ENCODE measurements around the gene MYZAP. TPM values are rescaled to one million over a fixed set of nuclear protein-coding genes. Genes with fewer than 3 reads are reported as not detected.

The MYZAP gene
- total RNA-seq, 1 experiment from 2014 or later: 0.63 TPM

DNA sequence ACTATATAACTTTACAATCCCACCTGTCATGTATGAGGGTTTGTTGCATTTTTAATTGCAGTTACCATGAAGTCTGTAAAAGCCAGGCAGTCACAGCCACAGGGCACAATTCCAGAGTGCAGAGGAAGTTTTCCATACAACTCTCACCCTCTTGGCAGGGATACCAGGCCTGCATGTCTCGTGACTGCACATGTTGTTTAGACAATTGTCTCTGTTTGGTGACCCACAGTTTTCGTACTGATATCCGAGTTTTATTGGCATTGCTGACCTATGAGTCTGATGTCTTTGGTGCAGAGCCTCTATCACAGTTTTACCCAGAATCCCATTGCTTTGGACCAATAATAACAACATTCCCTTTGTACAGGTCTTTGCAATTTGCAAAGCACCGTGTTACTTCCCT, 24.9 kb upstream of the MYZAP start:
- Histone ChIP-seq H3T11ph (ENCODE audit: low read length) (no peak overlapping the region), H2AK5ac (ENCODE audit: insufficient read length, low read length) (no peak overlapping the region), H2BK15ac (ENCODE audit: low read depth, low read length) (no peak overlapping the region), H3K79me2 (ENCODE audit: insufficient read depth, low read length) (no peaks in the 10 kb centered on the region), H3K9me3 (ENCODE audit: control insufficient read depth, low read depth, low read length) (no peaks in the 10 kb centered on the region), H4K20me1 (ENCODE audit: control insufficient read depth, insufficient read depth, insufficient read length) (no peaks in the 10 kb centered on the region), H3K56ac (ENCODE audit: insufficient read length, low read depth, low read length) (no peak overlapping the region), H3K23me2 (ENCODE audit: insufficient read length, low read depth, low read length, poor library complexity, severe bottlenecking) (no peaks in the 10 kb centered on the region), H3K4me2 (ENCODE audit: insufficient read depth, insufficient read length, low read length) (no peak overlapping the region), H3K9ac (ENCODE audit: extremely low read depth, insufficient read length, low read length) (no peak overlapping the region), H2BK5ac (ENCODE audit: insufficient read length, low read length) (no peak overlapping the region), H3K18ac (ENCODE audit: insufficient read length, low read depth, low read length) (no peak overlapping the region), H3K27me3 (ENCODE audit: insufficient read depth, low read length) (no peaks in the 10 kb centered on the region), H3K79me1 (ENCODE audit: insufficient read depth, low read depth, low read length, poor library complexity, severe bottlenecking) (no peaks in the 10 kb centered on the region), H3K27ac (ENCODE audit: insufficient read length, low read depth, low read length) (no peak overlapping the region), H2BK120ac (ENCODE audit: low read depth, low read length, poor library complexity, severe bottlenecking) (no peak overlapping the region), H4K5ac (ENCODE audit: insufficient read length, low read depth, low read length) (no peak overlapping the region), H4K91ac (ENCODE audit: insufficient read length, low read depth, low read length) (no peak overlapping the region), H3K4ac (ENCODE audit: low read depth, low read length) (no peak overlapping the region), H2AFZ (ENCODE audit: low read length) (no peak overlapping the region), H3K4me1 (ENCODE audit: insufficient read depth, low read length) (no peaks in the 10 kb centered on the region), H2BK20ac (ENCODE audit: low read depth, low read length, poor library complexity, severe bottlenecking) (no peak overlapping the region), H3K14ac (ENCODE audit: insufficient read depth, low read length) (no peak overlapping the region), H2BK12ac (ENCODE audit: insufficient read length, low read depth, low read length) (no peak overlapping the region), H4K8ac (replicated peaks; ENCODE audit: insufficient read length, low read depth, low read length) (no peak overlapping the region), H3K23ac (ENCODE audit: insufficient read length, low read depth, low read length) (no peak overlapping the region)
- Mint-ChIP-seq H3K4me3 (no peak overlapping the region), H3K4me1 (peaks cover 8 to 16% of the 10 kb centered on the region in 2 experiments), H3K27me3 (ENCODE audit: low read depth) (no peaks in the 10 kb centered on the region), H3K27ac (no peak overlapping the region), H3K9me3 (no peaks in the 10 kb centered on the region), H3K36me3 (ENCODE audit: insufficient read depth in 1 of 3, low read depth in 3 of 3) (no peaks in the 10 kb centered on the region)
- WGBS (ENCODE audit: extremely low coverage, insufficient read length, low lambda C conversion rate): no CpG with 5 or more reads among the region's 4 CpGs
- TF ChIP-seq CTCF (conservative IDR thresholded peaks at IDR 0.05): no peak
- DNase-seq: no peak
